PC-3 (cell line): ENCODE data around the gene MSI2. TPM values are rescaled to one million over a fixed set of nuclear protein-coding genes. Genes with fewer than 3 reads are reported as not detected.

Experiments
- ATAC-seq: fragments of 200-7000 bp; cut with Tn5 transposase; 2 replicates; pipeline ENCODE4 v1.9.1; 2020; ENCODE audit warnings: mild to moderate bottlenecking, moderate library complexity
- BruUV-seq: library from RNA; stranded (reverse); fragments of 400-500 nt; replicated peaks from 2 replicates; lab custom pipeline; 2021; lab: Mats Ljungman, UMichigan
- CTCF ChIA-PET: fragments of 300-600 bp; sonication (Branson Sonifier 250); formaldehyde crosslinking; loops from one replicate; lab custom pipeline; 2022; ENCODE audit warnings: antibody characterized with exemption; lab: Charles Lee
- POLR2A ChIA-PET: fragments of 300-600 bp; sonication (Branson Sonifier 250); formaldehyde crosslinking; loops from one replicate; lab custom pipeline; 2022; ENCODE audit warnings: antibody characterized with exemption; ENCODE audit not compliant: unreplicated experiment; lab: Charles Lee
- DNase-seq: peaks from one replicate; pipeline ENCODE4 v3.0.0-alpha.2; 2015
- H2AFZ ChIP-seq: fragments of 300-600 bp; sonication (generic); 2 replicates; pipeline ENCODE4 v1.6.0; 2016; ENCODE audit warnings: antibody characterized with exemption, low read length
- H3F3A ChIP-seq: fragments of 300-600 bp; sonication (generic); one replicate; pipeline ENCODE4 v1.6.0; 2017; ENCODE audit warnings: antibody characterized with exemption, low read length, control low read depth, mild to moderate bottlenecking; ENCODE audit not compliant: unreplicated experiment
- H3K27ac ChIP-seq: fragments of 300-600 bp; sonication (generic); 2 replicates; pipeline ENCODE4 v1.5.1; 2016; ENCODE audit warnings: mild to moderate bottlenecking, low read length
- H3K27me3 ChIP-seq: fragments of 300-600 bp; sonication (generic); 2 replicates; pipeline ENCODE4 v1.6.1; 2016; ENCODE audit warnings: low read length, mixed read lengths
- H3K36me3 ChIP-seq: fragments of 300-600 bp; sonication (generic); 2 replicates; pipeline ENCODE4 v1.6.1; 2016; ENCODE audit warnings: low read depth, mixed run types, low read length, mixed read lengths
- H3K4me1 ChIP-seq: fragments of 300-600 bp; sonication (generic); 2 replicates; pipeline ENCODE4 v1.5.1; 2016; ENCODE audit warnings: low read length; ENCODE audit not compliant: insufficient read depth
- H3K4me2 ChIP-seq: fragments of 300-600 bp; sonication (generic); 2 replicates; pipeline ENCODE4 v1.6.0; 2016; ENCODE audit warnings: low read length
- H3K4me3 ChIP-seq: fragments of 300-600 bp; sonication (generic); 2 replicates; pipeline ENCODE4 v1.5.1; 2016; ENCODE audit warnings: mild to moderate bottlenecking, low read length, mixed read lengths
- H3K79me2 ChIP-seq: fragments of 300-600 bp; sonication (generic); 2 replicates; pipeline ENCODE4 v1.6.1; 2017; ENCODE audit warnings: low read length, mixed read lengths
- H3K9ac ChIP-seq: fragments of 300-600 bp; sonication (generic); 2 replicates; pipeline ENCODE4 v1.6.0; 2016; ENCODE audit warnings: mild to moderate bottlenecking, low read length
- H3K9me2 ChIP-seq: fragments of 300-600 bp; sonication (generic); replicated peaks from 2 replicates; pipeline ENCODE4 v1.6.1; 2016; ENCODE audit warnings: mixed run types, low read length, mixed read lengths
- H3K9me3 ChIP-seq: fragments of 300-600 bp; sonication (generic); 2 replicates; pipeline ENCODE4 v1.6.1; 2016; ENCODE audit warnings: low read length, mixed read lengths
- H4K20me1 ChIP-seq: fragments of 300-600 bp; sonication (generic); 2 replicates; pipeline ENCODE4 v1.6.1; 2016; ENCODE audit warnings: low read length, mixed read lengths
- CTCF ChIP-seq: fragments of 300-600 bp; sonication (generic); conservative IDR thresholded peaks from 2 replicates; pipeline ENCODE4 v1.5.1; 2017; ENCODE audit warnings: antibody characterized with exemption, low read depth, mild to moderate bottlenecking, low read length
- EZH2 ChIP-seq: fragments of 300-600 bp; sonication (generic); IDR thresholded peaks from one replicate; pipeline ENCODE4 v1.6.1; 2017; ENCODE audit warnings: antibody characterized with exemption, mild to moderate bottlenecking, low read length; ENCODE audit not compliant: unreplicated experiment
- EZH2phosphoT487 ChIP-seq: fragments of 300-600 bp; sonication (generic); IDR thresholded peaks from 2 replicates; pipeline ENCODE4 v1.6.1; 2018; ENCODE audit warnings: mild to moderate bottlenecking, antibody characterized with exemption, low read length, borderline replicate concordance
- intact Hi-C: fragments of 100-400 bp; cut with micrococcal nuclease; formaldehyde crosslinking; loops from 2 replicates; pipeline ENCODE4 v1.9.0; 2023
- total RNA-seq: library from RNA; depleted of rRNA; stranded (reverse); fragments of >200 nt; gene quantifications from 2 replicates; pipeline ENCODE4 v1.2.3, GENCODE V29; 2014

The MSI2 gene
- total RNA-seq, 1 experiment from 2014 or later = 54.7 TPM

GRCh38 chr17:57504208-57504607 is 247.9 kb downstream of the MSI2 start:
- BruUV-seq = no TSS peak
- Histone ChIP-seq H2AFZ (no peak overlapping the region), H3F3A (no peaks in the 10 kb centered on the region), H3K9me3 (no peaks in the 10 kb centered on the region), H3K79me2 (no peaks in the 10 kb centered on the region), H4K20me1 (no peaks in the 10 kb centered on the region), H3K9me2 (no peaks in the 10 kb centered on the region), H3K4me2 (no peak overlapping the region), H3K27ac (no peak overlapping the region), H3K36me3 (no peaks in the 10 kb centered on the region), H3K4me1 (no peaks in the 10 kb centered on the region), H3K4me3 (no peak overlapping the region), H3K27me3 (no peaks in the 10 kb centered on the region), H3K9ac (no peak overlapping the region)
- POLR2A ChIA-PET = no interaction called here
- no peak for DNase-seq
- TF ChIP-seq EZH2phosphoT487 = no peak
- TF ChIP-seq CTCF = no peak
- no peak for TF ChIP-seq EZH2
- CTCF ChIA-PET = no interaction called here
- intact Hi-C loops = no loop called here
- no peak for ATAC-seq

- no peak for DNase-seq
- H3K4me1 ChIP-seq = no peaks in the 10 kb centered on the region
- ATAC-seq = no peak
- intact Hi-C loops = no loop called here
- H3K9me2 ChIP-seq = no peaks in the 10 kb centered on the region
- H3K4me2 ChIP-seq = no peak overlapping the region
- no peak overlapping the region for H3K27ac ChIP-seq
- H3K4me3 ChIP-seq = no peak overlapping the region
- no peaks in the 10 kb centered on the region for H3K9me3 ChIP-seq
- ChIA-PET CTCF (interaction anchor here (0.6 kb wide), 1 partner anchor 155 kb away, joined by 4 read pairs; no protein-coding TSS in a partner anchor), POLR2A (no interaction called here)
- no peak overlapping the region for H2AFZ ChIP-seq
- H3K9ac ChIP-seq = no peak overlapping the region
- H3F3A ChIP-seq = no peaks in the 10 kb centered on the region
- no peaks in the 10 kb centered on the region for H3K79me2 ChIP-seq
- no TSS peak for BruUV-seq
- no peak for TF ChIP-seq EZH2
- TF ChIP-seq EZH2phosphoT487 = no peak
- TF ChIP-seq CTCF = no peak
- no peaks in the 10 kb centered on the region for H4K20me1 ChIP-seq
- H3K27me3 ChIP-seq = no peaks in the 10 kb centered on the region
- no peaks in the 10 kb centered on the region for H3K36me3 ChIP-seq
These were observed 249.8 kb downstream of the MSI2 start for GRCh38 chr17:57505841-57506773.

GRCh38 chr17:57506774-57507127 is 250.4 kb downstream of the MSI2 start:
- no peak for TF ChIP-seq CTCF
- TF ChIP-seq EZH2phosphoT487 = no peak
- no peak for TF ChIP-seq EZH2
- H4K20me1 ChIP-seq = no peaks in the 10 kb centered on the region
- H3K4me3 ChIP-seq = no peak overlapping the region
- BruUV-seq = no TSS peak
- H3K9me3 ChIP-seq = no peaks in the 10 kb centered on the region
- no peak overlapping the region for H3K9ac ChIP-seq
- H3K4me2 ChIP-seq = no peak overlapping the region
- no peak overlapping the region for H3K27ac ChIP-seq
- H3K36me3 ChIP-seq = no peaks in the 10 kb centered on the region
- no peaks in the 10 kb centered on the region for H3K4me1 ChIP-seq
- H3K27me3 ChIP-seq = no peaks in the 10 kb centered on the region
- no peaks in the 10 kb centered on the region for H3K79me2 ChIP-seq
- no peaks in the 10 kb centered on the region for H3K9me2 ChIP-seq
- intact Hi-C loops = no loop called here
- ATAC-seq (no peak), DNase-seq (no peak)
- no peak overlapping the region for H2AFZ ChIP-seq
- POLR2A ChIA-PET = interaction anchor here (0.6 kb wide), 1 partner anchor 19 kb away, joined by 4 read pairs; no protein-coding TSS in a partner anchor
- H3F3A ChIP-seq = no peaks in the 10 kb centered on the region
- CTCF ChIA-PET = interaction anchor here (0.6 kb wide), 1 partner anchor 154 kb away, joined by 4 read pairs; no protein-coding TSS in a partner anchor
